Mesodermal cell (in vitro differentiated cells): ENCODE measurements around the gene ARHGAP27.
"Not testable (repeated sequence)": the region's sequence is repeated elsewhere in the genome, so short reads cannot be mapped to it uniquely, and the experiment has no call there.

Experiments used
- H3K27ac ChIP-seq: 2 replicates; pipeline ENCODE4 v1.7.0; 2013; ENCODE audit warnings: mild to moderate bottlenecking, low read depth, low read length, moderate library complexity; ENCODE audit not compliant: severe bottlenecking
- H3K36me3 ChIP-seq: 2 replicates; pipeline ENCODE4 v1.7.1; 2013; ENCODE audit warnings: mild to moderate bottlenecking, low read length, moderate library complexity; ENCODE audit not compliant: control insufficient read depth, insufficient read depth
- H3K4me1 ChIP-seq: one replicate; pipeline ENCODE4 v1.7.1; 2013; ENCODE audit warnings: mild to moderate bottlenecking, low read length; ENCODE audit not compliant: insufficient read depth, control insufficient read depth, poor library complexity, severe bottlenecking
- H3K4me3 ChIP-seq: 2 replicates; pipeline ENCODE4 v1.7.0; 2013; ENCODE audit warnings: low read length, control low read depth, mild to moderate bottlenecking; ENCODE audit not compliant: insufficient read depth, poor library complexity, severe bottlenecking; ENCODE audit errors: extremely low read depth
- H3K9me3 ChIP-seq: 2 replicates; pipeline ENCODE4 v1.7.1; 2013; ENCODE audit warnings: mild to moderate bottlenecking, low read length, moderate library complexity; ENCODE audit not compliant: control insufficient read depth
- WGBS, 2 experiments: methylation state at CpG; one replicate each; pipeline ENCODE4 v1.1.5; 2013; ENCODE audit warnings: missing lambda C conversion rate in 2 of 2; ENCODE audit not compliant: insufficient coverage in 2 of 2; 5-methylcytosine and 5-hydroxymethylcytosine counted together

Gene ARHGAP27

DNA sequence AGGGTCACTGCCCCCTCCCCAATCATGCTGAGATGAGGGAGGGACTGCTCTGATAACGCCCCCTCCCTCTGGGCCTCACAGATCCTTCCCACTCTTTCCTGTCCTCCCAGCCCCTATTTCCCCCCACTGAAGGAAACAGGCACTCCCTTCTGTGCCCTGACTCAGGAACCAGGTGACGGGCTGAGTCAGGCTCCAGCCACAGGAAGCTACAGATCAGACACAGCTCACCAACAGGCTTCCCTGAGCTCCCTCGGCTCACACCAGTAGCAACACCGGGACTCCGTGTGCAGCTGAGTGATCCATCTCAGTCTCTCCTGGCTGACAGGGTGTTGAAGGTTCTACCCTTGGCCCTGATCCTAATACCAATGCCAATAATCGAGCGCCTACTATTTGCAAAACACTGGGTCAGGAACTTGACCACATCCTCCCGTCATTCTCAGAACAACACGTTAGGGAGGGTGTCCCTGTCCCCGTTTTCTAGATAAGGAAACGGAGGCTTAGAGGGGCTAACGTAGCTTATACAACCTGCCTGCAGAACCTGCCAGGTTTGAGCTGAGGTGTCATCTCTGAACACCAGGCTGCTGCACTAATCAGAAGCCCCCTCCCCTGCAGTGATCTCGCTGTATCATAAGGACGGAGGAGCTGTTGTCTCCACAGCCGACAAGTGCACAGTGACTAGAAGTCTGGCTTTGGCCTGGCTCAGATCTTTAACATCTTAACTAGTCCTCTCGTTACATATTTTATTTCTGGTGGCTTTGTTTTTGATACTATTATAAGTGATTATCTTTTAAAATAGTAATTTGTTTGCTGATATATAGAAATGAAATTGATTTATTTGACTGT, 13.5 kb upstream of the ARHGAP27 start:
- not testable (repeated sequence) for H3K36me3 ChIP-seq, H3K27ac ChIP-seq, H3K4me1 ChIP-seq, H3K9me3 ChIP-seq, H3K4me3 ChIP-seq
- 78 to 86% methylated on average over 4 to 10 of the region's 16 CpGs for WGBS, 2 experiments

GRCh38 chr17:45444856-45445820, 12.5 kb upstream of the ARHGAP27 start:
- not testable (repeated sequence) for H3K27ac ChIP-seq, H3K4me3 ChIP-seq, H3K4me1 ChIP-seq, H3K36me3 ChIP-seq, H3K9me3 ChIP-seq
- 93 to 95% methylated on average over 4 to 11 of the region's 21 CpGs for WGBS, 2 experiments

DNA sequence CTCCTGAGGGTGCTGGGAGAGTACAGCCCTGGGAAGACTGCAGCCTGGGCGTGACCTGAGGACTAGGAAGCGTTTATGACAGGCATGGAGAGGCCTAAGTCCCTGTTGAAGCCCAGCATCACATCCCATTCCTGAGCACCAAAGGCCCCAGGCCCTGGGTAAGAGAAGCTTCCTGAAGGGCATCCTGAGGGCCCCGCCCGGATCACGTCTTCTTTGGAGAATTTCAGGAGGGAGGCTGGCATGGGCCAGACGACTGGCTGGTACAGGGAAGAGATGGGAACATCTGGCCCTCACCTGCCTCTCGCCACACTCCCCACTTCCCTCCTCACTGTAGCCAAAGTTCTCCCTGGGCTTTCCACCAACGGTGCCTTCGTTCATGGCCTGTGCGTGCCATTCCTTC, 11.6 kb upstream of the ARHGAP27 start:
- not testable (repeated sequence) for H3K27ac ChIP-seq, H3K9me3 ChIP-seq, H3K36me3 ChIP-seq, H3K4me3 ChIP-seq
- WGBS, 2 experiments = 92% methylated on average over 6 of the region's 10 CpGs; no CpG with 5 or more reads in 1 of the 2 experiments
- H3K4me1 ChIP-seq = peaks cover 11% of the 10 kb centered on the region

DNA sequence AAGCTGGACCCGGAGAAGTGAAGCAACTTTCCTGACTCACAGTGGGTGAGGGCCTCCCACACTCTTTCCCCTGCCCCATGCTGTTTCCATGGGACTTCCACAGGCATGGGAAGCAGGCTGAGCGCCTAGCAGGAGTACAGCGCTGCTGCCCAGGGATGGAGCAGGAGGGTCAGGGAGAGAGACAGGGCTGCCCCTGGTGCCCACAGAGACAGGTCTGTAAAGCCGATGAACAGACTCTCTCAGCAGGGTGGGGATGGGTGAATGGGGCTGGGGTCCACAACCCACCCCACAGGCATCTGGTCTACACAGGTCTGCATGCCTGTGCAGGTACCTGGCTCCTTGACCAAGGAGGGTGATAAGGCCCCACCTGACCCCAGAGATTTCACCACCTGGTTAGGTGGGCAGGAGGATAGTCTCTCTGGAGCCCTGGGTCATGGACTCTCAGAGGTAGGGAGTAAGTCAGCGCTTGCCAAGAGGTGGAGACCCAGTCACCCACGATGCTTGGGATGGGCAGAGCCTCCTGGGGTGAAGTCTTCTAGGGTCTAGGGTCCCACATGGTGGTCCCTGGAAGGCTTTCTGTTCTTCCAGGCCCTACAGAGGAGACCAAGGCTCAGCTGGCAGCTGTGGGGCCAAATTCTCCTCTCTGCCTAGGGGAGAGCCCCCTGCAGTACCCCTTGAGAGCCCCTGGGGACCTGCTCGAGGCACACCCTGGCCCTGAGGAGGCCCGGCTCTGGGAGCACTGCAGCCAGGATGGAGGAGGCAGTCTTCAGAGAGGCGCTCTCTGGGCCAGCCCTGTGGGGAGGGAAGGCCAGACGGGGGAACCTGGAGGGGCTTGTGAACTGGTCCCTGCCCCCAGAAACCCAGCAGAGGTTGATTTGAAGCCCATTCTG, 10.9 kb upstream of the ARHGAP27 start:
- not testable (repeated sequence) for H3K36me3 ChIP-seq, H3K27ac ChIP-seq, H3K4me3 ChIP-seq, H3K9me3 ChIP-seq
- 87 to 91% methylated on average over 4 to 5 of the region's 10 CpGs for WGBS, 2 experiments
- peaks cover 11% of the 10 kb centered on the region for H3K4me1 ChIP-seq

GRCh38 chr17:45441526-45442310, 9.0 kb upstream of the ARHGAP27 start:
- 87 to 91% methylated on average over 7 to 10 of the region's 14 CpGs for WGBS, 2 experiments
- Histone ChIP-seq H3K4me3 (no peak overlapping the region), H3K36me3 (peaks cover 2% of the 10 kb centered on the region), H3K9me3 (no peaks in the 10 kb centered on the region), H3K27ac (no peak overlapping the region), H3K4me1 (peaks cover 20% of the 10 kb centered on the region)

- not testable (repeated sequence) for H3K27ac ChIP-seq, H3K9me3 ChIP-seq, H3K4me3 ChIP-seq, H3K36me3 ChIP-seq
- WGBS, 2 experiments = 83 to 88% methylated on average over 1 to 7 of the region's 7 CpGs
- peaks cover 23% of the 10 kb centered on the region for H3K4me1 ChIP-seq
Observed at GRCh38 chr17:45440839-45441515, 8.3 kb upstream of the ARHGAP27 start.

DNA sequence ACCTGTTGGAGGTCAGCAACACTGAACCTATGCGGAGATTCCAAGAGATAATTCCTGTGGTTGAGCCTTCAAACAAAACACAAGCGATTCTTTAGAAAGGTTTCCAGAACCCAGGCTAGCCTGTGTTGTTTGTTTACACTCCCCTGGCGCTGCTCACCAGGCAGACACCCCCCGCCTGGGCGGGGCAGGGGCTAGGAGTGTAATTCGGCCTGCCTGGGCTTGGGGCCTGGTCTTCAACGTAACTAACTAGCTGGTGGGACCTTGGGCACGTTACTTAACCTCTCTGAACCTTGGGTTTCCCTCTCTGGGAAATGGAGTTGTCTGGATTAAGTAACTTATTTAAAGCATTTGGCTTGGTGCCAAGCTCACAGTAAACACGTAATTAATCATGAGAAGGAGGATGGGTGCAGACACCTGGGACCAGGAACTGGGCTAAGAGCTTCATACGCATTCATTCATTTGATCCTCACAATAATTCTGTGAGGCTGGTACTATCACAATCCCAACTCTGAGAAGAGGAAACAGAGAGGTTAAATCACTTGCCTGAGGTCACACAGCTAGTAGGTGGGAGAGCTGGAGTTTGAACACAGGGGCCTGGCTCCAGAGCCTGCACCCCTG, 7.6 kb upstream of the ARHGAP27 start:
- H3K36me3 ChIP-seq = peaks cover 6% of the 10 kb centered on the region
- WGBS, 2 experiments = 42 to 62% methylated on average over 8 to 9 of the region's 10 CpGs
- peak overlapping the region; percentile 23 for H3K27ac ChIP-seq

DNA sequence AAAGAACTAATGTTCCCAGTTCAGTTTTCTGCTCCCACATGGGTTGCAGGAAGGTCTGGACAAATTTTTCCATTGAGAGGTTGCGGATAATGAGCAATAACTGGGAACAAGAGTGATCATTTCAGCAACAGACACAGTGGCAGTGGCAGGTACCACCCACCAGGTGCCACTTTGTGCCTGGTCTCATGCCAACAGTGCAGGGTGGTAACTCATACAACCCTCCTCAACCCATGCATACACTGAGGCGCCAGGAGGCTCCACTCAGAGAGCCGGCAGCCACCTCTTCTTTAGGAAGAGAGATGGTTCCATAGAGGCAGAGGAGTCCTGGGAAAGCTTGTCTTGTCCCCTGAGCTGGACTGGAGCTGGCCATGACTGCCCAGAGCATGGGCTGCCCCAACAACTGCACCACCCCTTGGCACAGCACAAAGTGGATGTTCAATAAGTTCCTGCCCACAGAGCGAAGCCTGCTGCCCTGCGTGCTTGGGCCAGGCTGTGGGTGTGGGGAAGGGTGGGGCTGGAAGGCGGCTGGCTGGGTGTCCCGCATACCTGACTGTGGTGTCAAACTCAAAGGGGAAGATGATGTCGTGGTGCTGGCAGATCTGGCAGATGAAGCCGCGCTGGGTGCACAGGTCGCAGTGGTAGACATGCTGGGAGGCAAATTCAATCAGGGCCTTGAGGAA, 6.4 kb upstream of the ARHGAP27 start:
- Histone ChIP-seq H3K36me3 (peaks cover 3% of the 10 kb centered on the region), H3K27ac (no peak overlapping the region)
- WGBS, 2 experiments = 87 to 91% methylated on average over 5 to 11 of the region's 11 CpGs

More for the DNA sequence above, 7.6 kb upstream of the ARHGAP27 start:
- peaks cover 23% of the 10 kb centered on the region for H3K4me1 ChIP-seq
- no peak overlapping the region for H3K4me3 ChIP-seq
- no peaks in the 10 kb centered on the region for H3K9me3 ChIP-seq

More for the DNA sequence above, 6.4 kb upstream of the ARHGAP27 start:
- peaks cover 23% of the 10 kb centered on the region for H3K4me1 ChIP-seq
- H3K4me3 ChIP-seq = no peak overlapping the region
- H3K9me3 ChIP-seq = no peaks in the 10 kb centered on the region
